Measurements from ENCODE around the gene PGBD5. TPM values are rescaled to one million over a fixed set of nuclear protein-coding genes. Genes with fewer than 3 reads are reported as not detected.

PGBD5 gene
- total and polyA plus RNA-seq, 9 of the 15 experiments (the other 6 are each of a cell fraction or from before 2014, with no cell fraction given), result under 0.01 to 0.40 (median 0.10) TPM; not detected in 3

DNA sequence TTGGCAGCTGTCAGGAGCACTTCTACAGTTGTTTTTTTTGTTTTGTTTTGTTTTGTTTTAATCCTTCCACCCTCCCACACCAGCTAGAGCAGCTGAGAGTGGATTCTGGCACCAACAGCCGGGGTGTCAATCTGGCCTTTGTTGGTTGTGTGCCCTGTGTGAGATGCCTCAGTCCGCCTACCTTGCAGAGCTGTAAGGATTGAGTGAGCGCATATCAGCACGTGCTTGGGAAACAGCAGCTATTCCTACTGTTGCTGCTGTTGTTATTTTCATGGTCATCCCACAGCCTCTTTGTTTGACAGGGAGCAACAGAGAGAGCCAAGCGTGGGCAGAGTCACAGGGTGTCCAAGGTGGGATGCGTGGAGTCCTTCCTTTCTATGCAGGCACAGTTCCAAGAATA is 50.4 kb downstream of the PGBD5 start:
- H3K79me2 ChIP-seq (ENCODE audit: control insufficient read depth, insufficient read depth, low read length), result no peaks in the 10 kb centered on the region
- H3K4me1 ChIP-seq (replicated peaks in 1 of 2; ENCODE audit: control insufficient read depth in 2 of 2, insufficient read depth in 2 of 2, low read length in 2 of 2), result no peaks in the 10 kb centered on the region
- H3K9me3 ChIP-seq (replicated peaks; ENCODE audit: control insufficient read depth, insufficient read depth, low read depth, low read length), result 0 out of 2 replicates have a peak, but pooled peaks cover 3% of the 10 kb centered on the region
- in situ Hi-C loops (cut with MboI) (no loop called here), intact Hi-C loops (cut with micrococcal nuclease) (no loop called here)
- no peak overlapping the region for H2AFZ ChIP-seq (ENCODE audit: low read depth, low read length)
- H3K9ac ChIP-seq (ENCODE audit: insufficient read depth in 1 of 2, low read depth in 2 of 2, low read length in 2 of 2), result no peak overlapping the region
- no peak for FAIRE-seq
- POLR2A ChIA-PET, result interaction anchor here (0.9 kb wide), 1 partner anchor 35 kb away, joined by 4 read pairs; no protein-coding TSS in a partner anchor
- H3K36me3 ChIP-seq (ENCODE audit: control insufficient read depth, insufficient read depth, low read length), result no peaks in the 10 kb centered on the region
- H3K9me1 ChIP-seq (ENCODE audit: control insufficient read depth, insufficient read depth, low read length), result no peaks in the 10 kb centered on the region
- BruUV-seq (replicated peaks), result no TSS peak
- H3K27ac ChIP-seq (ENCODE audit: extremely low read depth, low read depth, low read length), result no peak overlapping the region
- no peaks in the 10 kb centered on the region for H4K20me1 ChIP-seq (replicated peaks; ENCODE audit: control insufficient read depth, insufficient read depth, low read length)
- ATAC-seq, result no peak
- H3K4me2 ChIP-seq (ENCODE audit: insufficient read depth, low read length), result no peak overlapping the region
- no peak overlapping the region for H3K4me3 ChIP-seq
- WGBS (ENCODE audit: insufficient coverage, low coverage, missing lambda C conversion rate), result 1% methylated on average over 6 of the region's 6 CpGs
- peaks cover 9 to 24% of the 10 kb centered on the region in 2 experiments; a peak in 4 of 5 replicates for H3K27me3 ChIP-seq (ENCODE audit: control insufficient read depth in 2 of 2, insufficient read depth in 2 of 2, low read length in 2 of 2)
- CTCF ChIA-PET (ENCODE audit: low intra/inter-chr PET ratio), result no interaction called here
- no peak for DNase-seq (ENCODE audit: extremely low read depth in 1 of 4, low spot score in 3 of 4)
- TF ChIP-seq, protein P1, sequence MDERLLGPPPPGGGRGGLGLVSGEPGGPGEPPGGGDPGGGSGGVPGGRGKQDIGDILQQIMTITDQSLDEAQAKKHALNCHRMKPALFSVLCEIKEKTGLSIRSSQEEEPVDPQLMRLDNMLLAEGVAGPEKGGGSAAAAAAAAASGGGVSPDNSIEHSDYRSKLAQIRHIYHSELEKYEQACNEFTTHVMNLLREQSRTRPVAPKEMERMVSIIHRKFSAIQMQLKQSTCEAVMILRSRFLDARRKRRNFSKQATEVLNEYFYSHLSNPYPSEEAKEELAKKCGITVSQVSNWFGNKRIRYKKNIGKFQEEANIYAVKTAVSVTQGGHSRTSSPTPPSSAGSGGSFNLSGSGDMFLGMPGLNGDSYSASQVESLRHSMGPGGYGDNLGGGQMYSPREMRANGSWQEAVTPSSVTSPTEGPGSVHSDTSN (CRISPR knock-in tag; IDR thresholded peaks at IDR 0.05; ENCODE audit: low read depth), result no peak
- TF ChIP-seq, protein P1 (tag; conservative IDR thresholded peaks at IDR 0.05; ENCODE audit: low read depth), result no peak
- TF ChIP-seq SMARCE1 (IDR thresholded peaks at IDR 0.05) (no peak), POLR2H (tag; IDR thresholded peaks at IDR 0.05; ENCODE audit: low read depth) (no peak), MTA3 (IDR thresholded peaks at IDR 0.05; ENCODE audit: borderline replicate concordance) (no peak), OTX1 (CRISPR knock-in tag; IDR thresholded peaks at IDR 0.05) (no peak), ELF1 (tag; IDR thresholded peaks at IDR 0.05) (no peak), ZNF695 (CRISPR knock-in tag; IDR thresholded peaks at IDR 0.05) (no peak), ZNF507 (tag; conservative IDR thresholded peaks at IDR 0.05) (no peak), ZNF146 (CRISPR knock-in tag; IDR thresholded peaks at IDR 0.05; ENCODE audit: unreplicated experiment) (no peak), HMG20B (CRISPR knock-in tag; IDR thresholded peaks at IDR 0.05) (no peak), NELFE (IDR thresholded peaks at IDR 0.05; ENCODE audit: insufficient read depth, insufficient read length) (no peak), MIER1 (IDR thresholded peaks at IDR 0.05; ENCODE audit: low read depth) (no peak), HMGN3 (IDR thresholded peaks at IDR 0.05; ENCODE audit: borderline replicate concordance, extremely low read depth, insufficient read length, low read depth, low read length) (no peak)
- TF ChIP-seq, protein P2, sequence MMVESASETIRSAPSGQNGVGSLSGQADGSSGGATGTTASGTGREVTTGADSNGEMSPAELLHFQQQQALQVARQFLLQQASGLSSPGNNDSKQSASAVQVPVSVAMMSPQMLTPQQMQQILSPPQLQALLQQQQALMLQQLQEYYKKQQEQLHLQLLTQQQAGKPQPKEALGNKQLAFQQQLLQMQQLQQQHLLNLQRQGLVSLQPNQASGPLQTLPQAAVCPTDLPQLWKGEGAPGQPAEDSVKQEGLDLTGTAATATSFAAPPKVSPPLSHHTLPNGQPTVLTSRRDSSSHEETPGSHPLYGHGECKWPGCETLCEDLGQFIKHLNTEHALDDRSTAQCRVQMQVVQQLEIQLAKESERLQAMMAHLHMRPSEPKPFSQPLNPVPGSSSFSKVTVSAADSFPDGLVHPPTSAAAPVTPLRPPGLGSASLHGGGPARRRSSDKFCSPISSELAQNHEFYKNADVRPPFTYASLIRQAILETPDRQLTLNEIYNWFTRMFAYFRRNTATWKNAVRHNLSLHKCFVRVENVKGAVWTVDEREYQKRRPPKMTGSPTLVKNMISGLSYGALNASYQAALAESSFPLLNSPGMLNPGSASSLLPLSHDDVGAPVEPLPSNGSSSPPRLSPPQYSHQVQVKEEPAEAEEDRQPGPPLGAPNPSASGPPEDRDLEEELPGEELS (CRISPR knock-in tag; IDR thresholded peaks at IDR 0.05; ENCODE audit: borderline replicate concordance), result no peak
- TF ChIP-seq, protein P3, sequence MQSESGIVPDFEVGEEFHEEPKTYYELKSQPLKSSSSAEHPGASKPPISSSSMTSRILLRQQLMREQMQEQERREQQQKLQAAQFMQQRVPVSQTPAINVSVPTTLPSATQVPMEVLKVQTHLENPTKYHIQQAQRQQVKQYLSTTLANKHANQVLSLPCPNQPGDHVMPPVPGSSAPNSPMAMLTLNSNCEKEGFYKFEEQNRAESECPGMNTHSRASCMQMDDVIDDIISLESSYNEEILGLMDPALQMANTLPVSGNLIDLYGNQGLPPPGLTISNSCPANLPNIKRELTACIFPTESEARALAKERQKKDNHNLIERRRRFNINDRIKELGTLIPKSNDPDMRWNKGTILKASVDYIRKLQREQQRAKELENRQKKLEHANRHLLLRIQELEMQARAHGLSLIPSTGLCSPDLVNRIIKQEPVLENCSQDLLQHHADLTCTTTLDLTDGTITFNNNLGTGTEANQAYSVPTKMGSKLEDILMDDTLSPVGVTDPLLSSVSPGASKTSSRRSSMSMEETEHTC (IDR thresholded peaks at IDR 0.05), result no peak
- TF ChIP-seq, protein P4, sequence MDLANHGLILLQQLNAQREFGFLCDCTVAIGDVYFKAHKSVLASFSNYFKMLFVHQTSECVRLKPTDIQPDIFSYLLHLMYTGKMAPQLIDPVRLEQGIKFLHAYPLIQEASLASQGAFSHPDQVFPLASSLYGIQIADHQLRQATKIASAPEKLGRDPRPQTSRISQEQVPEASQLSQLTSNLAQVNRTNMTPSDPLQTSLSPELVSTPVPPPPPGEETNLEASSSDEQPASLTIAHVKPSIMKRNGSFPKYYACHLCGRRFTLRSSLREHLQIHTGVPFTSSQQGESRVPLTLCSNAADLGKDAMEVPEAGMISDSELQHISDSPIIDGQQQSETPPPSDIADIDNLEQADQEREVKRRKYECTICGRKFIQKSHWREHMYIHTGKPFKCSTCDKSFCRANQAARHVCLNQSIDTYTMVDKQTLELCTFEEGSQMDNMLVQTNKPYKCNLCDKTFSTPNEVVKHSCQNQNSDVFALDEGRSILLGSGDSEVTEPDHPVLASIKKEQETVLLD (IDR thresholded peaks at IDR 0.05), result no peak

Measured in K562 (cell line).